Jurkat, Clone E6-1 (cell line): Measurements from ENCODE around the gene GPATCH8.
A peak's percentile ranks its signal among the peaks of the same experiment; 100 is the strongest.

Experiments
- DNase-seq: peaks from one replicate; pipeline ENCODE4 v3.0.0-alpha.2; 2011; ENCODE audit warnings: low read depth, low spot score
- H3K4me3 ChIP-seq: 2 replicates; pipeline ENCODE4 v1.5.1; 2011; ENCODE audit warnings: mild to moderate bottlenecking, low read length, control low read depth, moderate library complexity

Gene GPATCH8

GRCh38 chr17:44350733-44351226, 152.4 kb downstream of the GPATCH8 start:
- H3K4me3 ChIP-seq = no peak overlapping the region
- DNase-seq = peak; percentile 54

GRCh38 chr17:44349553-44350070, 153.6 kb downstream of the GPATCH8 start:
- DNase-seq = no peak
- H3K4me3 ChIP-seq = no peak overlapping the region

GRCh38 chr17:44348988-44349364, 154.2 kb downstream of the GPATCH8 start:
- H3K4me3 ChIP-seq = no peak overlapping the region

DNA sequence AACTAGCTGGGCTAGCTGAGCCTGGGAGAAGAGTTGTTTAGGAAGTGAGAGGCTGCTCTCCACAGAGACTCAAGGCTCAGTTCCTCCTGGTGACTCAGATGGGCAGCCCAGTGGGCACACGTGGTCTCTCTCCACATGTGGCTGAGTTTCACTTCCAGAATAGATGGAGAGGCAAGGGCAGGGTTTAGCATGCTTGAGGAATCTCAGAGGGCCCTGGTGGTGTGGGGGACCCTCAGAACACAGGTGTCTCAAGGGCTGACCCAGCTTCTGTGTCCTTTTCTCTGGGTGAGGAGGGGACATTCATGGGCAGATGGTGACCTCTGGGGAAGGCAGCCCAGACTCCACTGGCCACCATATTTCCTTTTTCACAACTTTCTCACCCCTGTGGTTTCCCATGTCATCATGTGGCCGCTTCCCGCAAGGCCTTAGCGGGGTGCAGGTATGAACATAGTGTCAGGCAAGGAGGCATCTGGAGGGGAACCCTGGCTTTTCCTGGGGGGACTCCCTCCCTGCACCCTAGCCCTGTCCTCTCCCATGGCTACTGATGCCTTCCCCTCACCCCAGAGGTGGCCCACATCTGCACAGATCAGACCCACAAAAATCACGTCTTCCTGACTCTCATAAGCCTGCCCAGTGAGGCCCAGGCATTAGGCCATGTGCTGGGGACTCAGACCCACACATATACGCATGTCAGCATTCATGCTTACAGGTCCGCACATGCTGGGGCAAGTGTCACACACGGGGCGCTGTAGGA, 154.8 kb downstream of the GPATCH8 start:
- no peak for DNase-seq
- H3K4me3 ChIP-seq = no peak overlapping the region

More at GRCh38 chr17:44348988-44349364, 154.2 kb downstream of the GPATCH8 start:
- no peak for DNase-seq
